Ishikawa (cell line): ENCODE results near the gene GNB1L.

ENCODE experiments used
- CEBPB ChIP-seq: IDR thresholded peaks from 2 replicates; pipeline ENCODE4 v1.6.1; 2012
- CREB1 ChIP-seq: IDR thresholded peaks from 2 replicates; pipeline ENCODE4 v1.6.1; 2012; ENCODE audit warnings: low read depth
- EGR1 ChIP-seq: IDR thresholded peaks from 2 replicates; pipeline ENCODE4 v1.6.1; 2012
- EP300 ChIP-seq: IDR thresholded peaks from 2 replicates; pipeline ENCODE4 v1.6.1; 2012; ENCODE audit warnings: borderline replicate concordance
- FOXM1 ChIP-seq: IDR thresholded peaks from 2 replicates; pipeline ENCODE4 v1.6.1; 2012; ENCODE audit warnings: low read depth, borderline replicate concordance
- NFIC ChIP-seq: IDR thresholded peaks from 2 replicates; pipeline ENCODE4 v1.6.1; 2012
- RAD21 ChIP-seq: IDR thresholded peaks from 2 replicates; pipeline ENCODE4 v1.6.1; 2012; ENCODE audit warnings: low read depth
- TAF1 ChIP-seq: IDR thresholded peaks from 2 replicates; pipeline ENCODE4 v1.6.1; 2012; ENCODE audit warnings: low read depth, mild to moderate bottlenecking
- TCF12 ChIP-seq: IDR thresholded peaks from 2 replicates; pipeline ENCODE4 v1.6.1; 2012; ENCODE audit warnings: low read depth
- TEAD4 ChIP-seq: IDR thresholded peaks from 2 replicates; pipeline ENCODE4 v1.6.1; 2012
- YY1 ChIP-seq: IDR thresholded peaks from 2 replicates; pipeline ENCODE4 v1.6.1; 2012; ENCODE audit warnings: low read depth
- ZBTB7A ChIP-seq: IDR thresholded peaks from 2 replicates; pipeline ENCODE4 v1.6.1; 2012; ENCODE audit warnings: low read depth
- TF ChIP-seq, protein P1 (sequence below): IDR thresholded peaks from 2 replicates; pipeline ENCODE4 v1.6.1; 2012
- TF ChIP-seq, protein P2 (sequence below): IDR thresholded peaks from 2 replicates; pipeline ENCODE4 v1.6.1; 2012; ENCODE audit warnings: low read depth, mild to moderate bottlenecking
- TF ChIP-seq, protein P3 (sequence below): IDR thresholded peaks from 2 replicates; pipeline ENCODE4 v1.6.1; 2012

The GNB1L gene

DNA sequence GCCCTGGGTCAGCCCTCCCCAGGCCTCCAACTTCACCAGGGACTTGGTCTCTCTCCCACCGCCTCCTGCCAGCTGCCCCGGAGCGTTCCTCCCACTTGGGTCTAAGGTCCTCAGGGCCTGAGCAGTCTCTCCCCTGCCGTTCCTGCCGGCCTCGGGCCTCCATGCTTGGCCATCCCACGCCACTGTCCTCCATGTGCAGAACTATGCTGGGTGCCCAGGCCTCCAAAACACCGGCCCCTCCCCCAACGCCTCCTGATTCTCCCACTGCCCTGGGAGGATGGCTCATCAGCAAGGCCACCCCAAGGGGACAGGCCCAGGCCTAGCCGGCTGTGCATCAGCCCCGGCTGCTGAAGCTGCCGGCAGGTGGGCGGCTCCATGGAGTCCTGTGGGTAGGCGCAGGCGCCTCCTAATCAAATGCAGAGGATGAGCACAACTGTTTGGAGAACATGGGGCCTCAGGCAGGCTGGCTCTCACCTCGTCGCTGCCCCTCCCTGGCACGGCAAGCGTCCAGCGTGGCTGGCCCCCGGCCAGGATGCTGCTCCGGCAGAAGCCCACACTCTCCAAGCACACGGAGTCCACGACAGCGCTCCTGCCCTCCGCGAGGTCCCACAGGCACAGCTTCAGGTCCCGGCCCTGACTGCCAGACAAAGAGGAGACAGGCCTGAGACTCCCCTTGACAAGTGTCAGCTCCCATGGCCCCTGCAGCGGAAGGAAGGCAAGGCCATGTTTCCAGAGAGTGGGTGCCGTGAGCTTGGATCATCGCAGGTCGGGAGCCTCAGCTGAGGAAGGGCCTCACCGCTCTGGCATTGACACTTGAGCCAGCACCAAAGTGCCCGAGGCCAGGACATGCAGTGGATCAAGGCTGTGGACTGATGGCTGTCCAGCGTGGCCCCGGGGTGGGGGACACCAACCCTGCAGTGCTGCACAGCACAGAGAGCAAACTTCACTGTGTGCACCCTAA lies 42.6 kb downstream of the GNB1L start:
- TF ChIP-seq, protein P1, sequence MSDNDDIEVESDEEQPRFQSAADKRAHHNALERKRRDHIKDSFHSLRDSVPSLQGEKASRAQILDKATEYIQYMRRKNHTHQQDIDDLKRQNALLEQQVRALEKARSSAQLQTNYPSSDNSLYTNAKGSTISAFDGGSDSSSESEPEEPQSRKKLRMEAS: no peak
- TF ChIP-seq TAF1 (no peak), YY1 (no peak), ZBTB7A (no peak), NFIC (no peak), TEAD4 (no peak), TCF12 (no peak), RAD21 (no peak), CREB1 (no peak), EP300 (no peak), EGR1 (no peak), FOXM1 (no peak), CEBPB (no peak)
- TF ChIP-seq, protein P2, sequence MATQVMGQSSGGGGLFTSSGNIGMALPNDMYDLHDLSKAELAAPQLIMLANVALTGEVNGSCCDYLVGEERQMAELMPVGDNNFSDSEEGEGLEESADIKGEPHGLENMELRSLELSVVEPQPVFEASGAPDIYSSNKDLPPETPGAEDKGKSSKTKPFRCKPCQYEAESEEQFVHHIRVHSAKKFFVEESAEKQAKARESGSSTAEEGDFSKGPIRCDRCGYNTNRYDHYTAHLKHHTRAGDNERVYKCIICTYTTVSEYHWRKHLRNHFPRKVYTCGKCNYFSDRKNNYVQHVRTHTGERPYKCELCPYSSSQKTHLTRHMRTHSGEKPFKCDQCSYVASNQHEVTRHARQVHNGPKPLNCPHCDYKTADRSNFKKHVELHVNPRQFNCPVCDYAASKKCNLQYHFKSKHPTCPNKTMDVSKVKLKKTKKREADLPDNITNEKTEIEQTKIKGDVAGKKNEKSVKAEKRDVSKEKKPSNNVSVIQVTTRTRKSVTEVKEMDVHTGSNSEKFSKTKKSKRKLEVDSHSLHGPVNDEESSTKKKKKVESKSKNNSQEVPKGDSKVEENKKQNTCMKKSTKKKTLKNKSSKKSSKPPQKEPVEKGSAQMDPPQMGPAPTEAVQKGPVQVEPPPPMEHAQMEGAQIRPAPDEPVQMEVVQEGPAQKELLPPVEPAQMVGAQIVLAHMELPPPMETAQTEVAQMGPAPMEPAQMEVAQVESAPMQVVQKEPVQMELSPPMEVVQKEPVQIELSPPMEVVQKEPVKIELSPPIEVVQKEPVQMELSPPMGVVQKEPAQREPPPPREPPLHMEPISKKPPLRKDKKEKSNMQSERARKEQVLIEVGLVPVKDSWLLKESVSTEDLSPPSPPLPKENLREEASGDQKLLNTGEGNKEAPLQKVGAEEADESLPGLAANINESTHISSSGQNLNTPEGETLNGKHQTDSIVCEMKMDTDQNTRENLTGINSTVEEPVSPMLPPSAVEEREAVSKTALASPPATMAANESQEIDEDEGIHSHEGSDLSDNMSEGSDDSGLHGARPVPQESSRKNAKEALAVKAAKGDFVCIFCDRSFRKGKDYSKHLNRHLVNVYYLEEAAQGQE: no peak
- TF ChIP-seq, protein P3, sequence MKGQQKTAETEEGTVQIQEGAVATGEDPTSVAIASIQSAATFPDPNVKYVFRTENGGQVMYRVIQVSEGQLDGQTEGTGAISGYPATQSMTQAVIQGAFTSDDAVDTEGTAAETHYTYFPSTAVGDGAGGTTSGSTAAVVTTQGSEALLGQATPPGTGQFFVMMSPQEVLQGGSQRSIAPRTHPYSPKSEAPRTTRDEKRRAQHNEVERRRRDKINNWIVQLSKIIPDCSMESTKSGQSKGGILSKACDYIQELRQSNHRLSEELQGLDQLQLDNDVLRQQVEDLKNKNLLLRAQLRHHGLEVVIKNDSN: no peak

DNA sequence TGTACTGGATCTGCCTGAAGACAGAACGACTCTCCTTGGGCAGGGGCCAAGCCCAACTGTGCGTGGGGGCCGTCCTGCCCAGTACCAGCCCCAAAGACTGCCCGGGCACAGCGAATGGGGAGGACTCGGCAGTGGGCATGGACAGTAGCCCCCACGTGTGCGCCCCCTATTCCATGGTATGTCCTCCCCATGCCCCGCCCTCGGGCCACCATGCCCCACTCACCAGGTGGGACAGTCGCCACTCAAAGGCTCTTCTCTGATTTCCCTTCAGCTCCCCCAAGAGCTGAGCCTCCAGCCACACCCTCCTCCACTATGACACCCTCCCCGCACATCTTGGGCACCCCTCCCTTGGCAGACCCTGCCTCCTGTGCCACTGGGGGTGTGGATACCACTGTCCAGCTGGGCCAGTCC lies 43.5 kb downstream of the GNB1L start:
- TF ChIP-seq NFIC (no peak), TCF12 (no peak), TAF1 (no peak), EGR1 (no peak), CREB1 (no peak), EP300 (no peak), FOXM1 (no peak), TEAD4 (no peak), YY1 (no peak), CEBPB (no peak), RAD21 (no peak)
- TF ChIP-seq, protein P1: no peak
- TF ChIP-seq, protein P2: no peak
- TF ChIP-seq, protein P3: no peak

DNA sequence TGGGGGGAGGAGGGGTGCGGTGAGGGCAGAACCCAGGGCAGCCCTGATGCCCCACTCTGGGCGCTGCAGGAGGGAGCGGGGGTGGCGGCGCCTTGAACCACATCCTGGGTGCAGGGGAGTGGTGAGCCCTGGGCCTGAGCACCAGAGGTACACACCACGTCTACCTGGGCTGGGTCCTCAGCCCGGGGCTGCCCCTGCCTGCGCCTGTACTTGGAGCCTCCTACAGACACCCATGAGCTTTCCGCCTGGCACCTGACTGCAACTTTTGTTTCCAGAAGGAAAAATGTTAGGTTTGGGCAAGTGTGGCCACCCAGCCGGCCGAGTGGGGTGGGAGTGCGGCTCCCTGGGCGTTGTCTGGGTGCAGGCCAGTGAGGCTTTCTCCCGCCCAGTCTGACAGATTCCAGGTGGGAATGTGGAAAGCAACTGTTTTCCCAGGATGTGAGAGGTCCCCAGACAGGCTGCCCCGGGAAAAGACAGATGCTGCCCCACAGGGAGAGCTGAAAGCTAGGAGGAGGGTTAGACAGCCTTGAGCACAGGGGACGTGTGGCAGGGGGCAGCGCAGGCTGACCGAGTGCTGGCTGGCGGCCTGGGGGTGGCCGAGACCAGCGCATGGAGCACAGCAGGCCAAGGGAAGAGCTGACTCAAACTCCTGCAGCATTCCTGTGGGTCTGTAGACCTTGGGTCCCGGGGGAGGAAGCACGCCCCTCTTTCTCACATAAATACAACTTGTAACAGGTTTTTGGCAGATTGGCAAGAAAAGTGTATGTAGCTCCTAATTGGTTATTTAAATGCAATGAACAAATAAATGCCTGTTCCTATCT lies 44.1 kb downstream of the GNB1L start:
- TF ChIP-seq TEAD4 (no peak), NFIC (no peak), CREB1 (no peak), RAD21 (no peak), CEBPB (no peak), FOXM1 (no peak), EGR1 (no peak), YY1 (no peak), EP300 (no peak), ZBTB7A (no peak)
- TF ChIP-seq, protein P1: no peak
- TF ChIP-seq, protein P2: no peak
- TF ChIP-seq, protein P3: no peak
